GM23338 (cell line): ENCODE measurements around the gene IKBIP.

Experiments
- CREB1 ChIP-seq: fragments of 250-450 bp; sonication (Bioruptor Pico); IDR thresholded peaks from 2 replicates; pipeline ENCODE4 v1.5.0; 2020; ENCODE audit warnings: low read depth, mild to moderate bottlenecking, moderate library complexity
- CTCF ChIP-seq, 2 experiments: fragments of 200-600 bp in 1 of 2; sonication (generic) in 1 of 2; conservative IDR thresholded peaks; 2 replicates each; pipeline versions ENCODE4 v1.5.1 to v1.6.1; 2016 to 2017; ENCODE audit warnings: antibody characterized with exemption in 2 of 2, low read depth in 2 of 2, mild to moderate bottlenecking in 2 of 2, moderate library complexity in 1 of 2
- EZH2 ChIP-seq: fragments of 200-600 bp; sonication (generic); IDR thresholded peaks from one replicate; pipeline ENCODE4 v1.8.0; 2017; ENCODE audit warnings: antibody characterized with exemption, mild to moderate bottlenecking, low read depth; ENCODE audit not compliant: unreplicated experiment
- EZH2phosphoT487 ChIP-seq: fragments of 200-600 bp; sonication (generic); IDR thresholded peaks from one replicate; pipeline ENCODE4 v1.8.1; 2018; ENCODE audit warnings: antibody characterized with exemption; ENCODE audit not compliant: unreplicated experiment
- JUNB ChIP-seq: IDR thresholded peaks from one replicate; pipeline ENCODE4 v1.6.1; 2016; ENCODE audit warnings: antibody characterized with exemption; ENCODE audit not compliant: unreplicated experiment
- NANOG ChIP-seq: IDR thresholded peaks from 2 replicates; pipeline ENCODE4 v1.6.1; 2016; ENCODE audit warnings: antibody characterized with exemption, borderline replicate concordance
- POLR2AphosphoS5 ChIP-seq: IDR thresholded peaks from 2 replicates; pipeline ENCODE4 v1.6.1; 2016; ENCODE audit warnings: antibody characterized with exemption, low read depth
- REST ChIP-seq: IDR thresholded peaks from one replicate; pipeline ENCODE4 v1.6.1; 2018; ENCODE audit warnings: antibody characterized with exemption; ENCODE audit not compliant: unreplicated experiment
- STAT1 ChIP-seq: IDR thresholded peaks from one replicate; pipeline ENCODE4 v1.6.1; 2016; ENCODE audit warnings: antibody characterized with exemption; ENCODE audit not compliant: unreplicated experiment
- ZNF331 ChIP-seq: fragments of 250-450 bp; sonication (Bioruptor Pico); IDR thresholded peaks from 2 replicates; pipeline ENCODE4 v1.5.0; 2020; ENCODE audit warnings: low read depth, mild to moderate bottlenecking, moderate library complexity

GRCh38 chr12:98651328-98651727 lies 6.7 kb upstream of the IKBIP start:
- TF ChIP-seq CTCF (conservative IDR thresholded peaks at IDR 0.05; ENCODE audit: low read depth in 2 of 2) = no peak
- no peak for TF ChIP-seq POLR2AphosphoS5
- TF ChIP-seq ZNF331 (CRISPR knock-in tag) = no peak
- TF ChIP-seq JUNB = no peak
- TF ChIP-seq STAT1 = no peak
- no peak for TF ChIP-seq EZH2
- no peak for TF ChIP-seq EZH2phosphoT487
- no peak for TF ChIP-seq NANOG
- TF ChIP-seq REST = no peak
- TF ChIP-seq CREB1 = no peak
